Measurements from ENCODE around the gene ARHGAP31.

The ARHGAP31 gene

DNA sequence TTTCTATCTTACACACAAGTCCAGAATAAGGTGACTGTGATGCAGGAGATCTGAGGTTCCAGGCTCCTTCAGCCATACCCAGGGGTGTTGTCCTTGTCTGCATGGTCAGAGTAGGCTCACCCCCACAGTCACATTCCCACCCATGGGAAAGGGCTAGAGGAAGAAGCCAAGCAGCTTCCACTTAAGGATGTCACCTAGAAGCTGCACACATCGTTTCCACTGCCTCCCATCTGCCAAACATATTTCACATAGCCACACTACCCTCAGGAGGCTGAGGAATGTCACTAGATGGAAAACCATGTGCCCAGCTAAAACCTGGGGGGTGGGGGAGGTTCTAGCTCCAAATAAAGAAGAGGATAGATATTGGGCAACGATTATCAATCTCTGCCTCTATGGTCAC lies 111.1 kb downstream of the ARHGAP31 start:
- TF ChIP-seq ESRRG (CRISPR knock-in tag; IDR thresholded peaks at IDR 0.05) (no peak), ZC3H10 (CRISPR knock-in tag; IDR thresholded peaks at IDR 0.05) (no peak), ISL1 (CRISPR knock-in tag; IDR thresholded peaks at IDR 0.05) (no peak), OSR1 (CRISPR knock-in tag; IDR thresholded peaks at IDR 0.05) (no peak), SNAI2 (CRISPR knock-in tag; IDR thresholded peaks at IDR 0.05) (no peak), TCF4 (CRISPR knock-in tag; IDR thresholded peaks at IDR 0.05; ENCODE audit: borderline replicate concordance) (no peak), TOX (CRISPR knock-in tag; IDR thresholded peaks at IDR 0.05; ENCODE audit: borderline replicate concordance) (no peak), ZFP3 (CRISPR knock-in tag; IDR thresholded peaks at IDR 0.05) (no peak), ZNF70 (CRISPR knock-in tag; IDR thresholded peaks at IDR 0.05) (no peak)
- TF ChIP-seq, protein P1, sequence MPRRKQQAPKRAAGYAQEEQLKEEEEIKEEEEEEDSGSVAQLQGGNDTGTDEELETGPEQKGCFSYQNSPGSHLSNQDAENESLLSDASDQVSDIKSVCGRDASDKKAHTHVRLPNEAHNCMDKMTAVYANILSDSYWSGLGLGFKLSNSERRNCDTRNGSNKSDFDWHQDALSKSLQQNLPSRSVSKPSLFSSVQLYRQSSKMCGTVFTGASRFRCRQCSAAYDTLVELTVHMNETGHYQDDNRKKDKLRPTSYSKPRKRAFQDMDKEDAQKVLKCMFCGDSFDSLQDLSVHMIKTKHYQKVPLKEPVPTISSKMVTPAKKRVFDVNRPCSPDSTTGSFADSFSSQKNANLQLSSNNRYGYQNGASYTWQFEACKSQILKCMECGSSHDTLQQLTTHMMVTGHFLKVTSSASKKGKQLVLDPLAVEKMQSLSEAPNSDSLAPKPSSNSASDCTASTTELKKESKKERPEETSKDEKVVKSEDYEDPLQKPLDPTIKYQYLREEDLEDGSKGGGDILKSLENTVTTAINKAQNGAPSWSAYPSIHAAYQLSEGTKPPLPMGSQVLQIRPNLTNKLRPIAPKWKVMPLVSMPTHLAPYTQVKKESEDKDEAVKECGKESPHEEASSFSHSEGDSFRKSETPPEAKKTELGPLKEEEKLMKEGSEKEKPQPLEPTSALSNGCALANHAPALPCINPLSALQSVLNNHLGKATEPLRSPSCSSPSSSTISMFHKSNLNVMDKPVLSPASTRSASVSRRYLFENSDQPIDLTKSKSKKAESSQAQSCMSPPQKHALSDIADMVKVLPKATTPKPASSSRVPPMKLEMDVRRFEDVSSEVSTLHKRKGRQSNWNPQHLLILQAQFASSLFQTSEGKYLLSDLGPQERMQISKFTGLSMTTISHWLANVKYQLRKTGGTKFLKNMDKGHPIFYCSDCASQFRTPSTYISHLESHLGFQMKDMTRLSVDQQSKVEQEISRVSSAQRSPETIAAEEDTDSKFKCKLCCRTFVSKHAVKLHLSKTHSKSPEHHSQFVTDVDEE (CRISPR knock-in tag; IDR thresholded peaks at IDR 0.05), result no peak
- TF ChIP-seq, protein P2, sequence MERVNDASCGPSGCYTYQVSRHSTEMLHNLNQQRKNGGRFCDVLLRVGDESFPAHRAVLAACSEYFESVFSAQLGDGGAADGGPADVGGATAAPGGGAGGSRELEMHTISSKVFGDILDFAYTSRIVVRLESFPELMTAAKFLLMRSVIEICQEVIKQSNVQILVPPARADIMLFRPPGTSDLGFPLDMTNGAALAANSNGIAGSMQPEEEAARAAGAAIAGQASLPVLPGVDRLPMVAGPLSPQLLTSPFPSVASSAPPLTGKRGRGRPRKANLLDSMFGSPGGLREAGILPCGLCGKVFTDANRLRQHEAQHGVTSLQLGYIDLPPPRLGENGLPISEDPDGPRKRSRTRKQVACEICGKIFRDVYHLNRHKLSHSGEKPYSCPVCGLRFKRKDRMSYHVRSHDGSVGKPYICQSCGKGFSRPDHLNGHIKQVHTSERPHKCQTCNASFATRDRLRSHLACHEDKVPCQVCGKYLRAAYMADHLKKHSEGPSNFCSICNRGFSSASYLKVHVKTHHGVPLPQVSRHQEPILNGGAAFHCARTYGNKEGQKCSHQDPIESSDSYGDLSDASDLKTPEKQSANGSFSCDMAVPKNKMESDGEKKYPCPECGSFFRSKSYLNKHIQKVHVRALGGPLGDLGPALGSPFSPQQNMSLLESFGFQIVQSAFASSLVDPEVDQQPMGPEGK (CRISPR knock-in tag; IDR thresholded peaks at IDR 0.05; ENCODE audit: borderline replicate concordance), result no peak
- ATAC-seq, result no peak

DNA sequence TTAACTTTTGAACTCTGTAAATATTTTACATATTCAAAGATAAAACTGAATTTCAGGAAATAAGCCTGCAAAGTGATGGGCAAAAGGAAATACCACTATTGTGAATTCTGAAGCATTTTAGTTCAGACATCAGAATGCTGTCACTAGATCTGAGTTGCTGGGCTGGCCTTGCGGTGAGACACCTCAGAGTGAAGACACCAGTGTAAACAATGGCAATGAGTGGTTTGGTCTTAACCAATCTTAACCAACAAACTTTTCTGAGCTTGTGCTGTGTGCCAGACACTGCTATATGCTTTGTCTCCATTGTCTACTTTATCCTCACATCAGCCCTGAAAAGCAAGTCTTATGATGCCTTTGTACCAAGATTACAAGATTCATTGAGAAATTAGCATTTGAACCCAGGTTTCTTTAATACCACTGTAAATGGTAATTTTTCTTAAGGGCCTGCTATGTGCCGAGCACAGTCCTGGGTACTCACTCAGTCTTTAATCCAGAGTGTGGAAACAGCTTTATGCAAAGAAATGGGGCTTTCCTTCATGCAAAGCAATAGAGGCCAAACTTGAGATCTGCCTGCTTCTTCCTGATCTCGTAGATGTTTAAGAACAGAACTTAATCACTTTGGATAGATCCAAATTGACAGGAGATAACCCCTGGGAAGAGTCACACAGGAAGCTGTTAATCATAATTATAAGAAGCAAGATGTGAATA lies 114.2 kb downstream of the ARHGAP31 start:
- no peak for ATAC-seq
- no peak for TF ChIP-seq OSR1 (CRISPR knock-in tag; IDR thresholded peaks at IDR 0.05)
- no peak for TF ChIP-seq ZNF70 (CRISPR knock-in tag; IDR thresholded peaks at IDR 0.05)
- TF ChIP-seq GLIS3 (CRISPR knock-in tag; IDR thresholded peaks at IDR 0.05), result no peak
- TF ChIP-seq ESRRG (CRISPR knock-in tag; IDR thresholded peaks at IDR 0.05), result no peak
- no peak for TF ChIP-seq ZFP30 (CRISPR knock-in tag; IDR thresholded peaks at IDR 0.05)
- TF ChIP-seq, protein P1 (CRISPR knock-in tag; IDR thresholded peaks at IDR 0.05), result no peak
- no peak for TF ChIP-seq ZFP3 (CRISPR knock-in tag; IDR thresholded peaks at IDR 0.05)
- no peak for TF ChIP-seq TCF4 (CRISPR knock-in tag; IDR thresholded peaks at IDR 0.05; ENCODE audit: borderline replicate concordance)
- TF ChIP-seq ZC3H10 (CRISPR knock-in tag; IDR thresholded peaks at IDR 0.05), result no peak
- TF ChIP-seq ZNF565 (CRISPR knock-in tag; conservative IDR thresholded peaks at IDR 0.05; ENCODE audit: low read depth), result no peak
- no peak for TF ChIP-seq RARB (CRISPR knock-in tag; IDR thresholded peaks at IDR 0.05)
- TF ChIP-seq SNAI2 (CRISPR knock-in tag; IDR thresholded peaks at IDR 0.05), result no peak
- no peak for TF ChIP-seq PPARA (CRISPR knock-in tag; IDR thresholded peaks at IDR 0.05; ENCODE audit: borderline replicate concordance)

DNA sequence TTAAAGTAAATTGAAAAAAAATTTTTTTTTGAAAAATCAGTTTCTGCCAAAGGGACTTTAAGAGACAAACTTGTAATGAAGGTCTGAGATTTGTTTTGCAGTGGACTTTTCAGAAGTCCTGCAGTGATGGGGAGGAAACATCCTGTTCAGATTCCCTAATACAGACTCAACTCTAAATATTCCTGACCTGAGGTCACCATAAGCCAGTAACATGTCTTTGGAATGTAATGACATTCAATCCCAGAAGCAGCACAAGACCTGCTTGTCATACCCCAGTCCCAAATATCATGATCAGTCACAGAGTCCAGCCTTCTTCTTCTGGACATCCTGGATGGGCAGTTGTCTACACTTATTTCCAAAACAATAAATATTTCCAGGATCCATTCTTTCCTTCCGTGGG lies 115.7 kb downstream of the ARHGAP31 start:
- TF ChIP-seq ESRRG (CRISPR knock-in tag; IDR thresholded peaks at IDR 0.05), result no peak
- no peak for ATAC-seq

DNA sequence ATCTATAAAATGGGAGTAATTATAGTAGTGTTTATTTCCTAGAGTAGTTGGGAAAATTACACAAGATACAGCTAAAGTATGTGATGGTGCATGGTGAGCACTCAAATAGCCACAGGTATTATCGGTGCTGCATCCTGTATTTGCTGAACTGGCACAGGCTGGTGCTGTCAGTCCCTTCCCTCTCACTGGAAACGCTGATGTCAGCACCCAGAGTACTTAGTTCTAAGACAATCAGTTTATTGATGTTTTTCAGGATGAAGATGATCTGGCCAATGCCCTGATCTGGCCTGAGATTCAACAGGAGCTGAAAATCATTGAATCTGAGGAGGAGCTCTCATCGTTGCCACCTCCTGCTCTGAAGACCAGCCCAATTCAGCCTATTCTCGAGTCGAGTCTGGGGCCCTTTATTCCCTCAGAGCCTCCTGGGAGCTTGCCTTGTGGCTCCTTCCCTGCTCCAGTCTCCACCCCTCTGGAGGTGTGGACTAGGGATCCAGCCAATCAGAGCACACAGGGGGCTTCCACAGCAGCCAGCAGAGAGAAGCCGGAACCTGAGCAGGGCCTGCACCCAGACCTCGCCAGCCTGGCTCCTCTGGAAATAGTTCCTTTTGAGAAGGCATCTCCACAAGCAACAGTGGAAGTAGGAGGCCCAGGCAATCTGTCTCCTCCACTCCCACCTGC lies 119.6 kb downstream of the ARHGAP31 start:
- no peak for ATAC-seq
- TF ChIP-seq BACH2 (CRISPR knock-in tag; IDR thresholded peaks at IDR 0.05; ENCODE audit: borderline replicate concordance), result no peak

DNA sequence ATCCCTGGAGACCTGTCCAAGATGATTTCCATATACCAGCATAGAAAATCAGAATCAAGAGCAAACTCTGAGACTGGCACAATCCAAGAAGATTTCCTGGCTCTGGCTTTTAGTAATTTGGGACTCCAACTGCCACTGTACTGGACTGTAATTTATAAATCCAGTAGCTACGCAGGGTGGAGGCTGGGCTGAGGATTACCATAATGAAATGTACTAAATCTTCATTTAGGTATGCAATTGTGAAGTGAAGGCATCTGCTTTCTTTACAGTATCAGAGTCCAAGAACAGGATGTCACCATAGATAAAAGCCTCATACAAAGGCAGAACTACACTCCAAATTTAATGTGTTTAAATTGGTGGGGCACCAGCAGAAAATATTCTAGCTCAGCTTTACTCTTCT lies 122.7 kb downstream of the ARHGAP31 start:
- no peak for ATAC-seq
- TF ChIP-seq, protein P2 (CRISPR knock-in tag; IDR thresholded peaks at IDR 0.05; ENCODE audit: borderline replicate concordance), result no peak
- no peak for TF ChIP-seq CSDC2 (CRISPR knock-in tag; IDR thresholded peaks at IDR 0.05)
- no peak for TF ChIP-seq ZNF70 (CRISPR knock-in tag; IDR thresholded peaks at IDR 0.05)
- no peak for TF ChIP-seq GLIS3 (CRISPR knock-in tag; IDR thresholded peaks at IDR 0.05)
- TF ChIP-seq ZC3H10 (CRISPR knock-in tag; IDR thresholded peaks at IDR 0.05), result no peak
- TF ChIP-seq, protein P1 (CRISPR knock-in tag; IDR thresholded peaks at IDR 0.05), result no peak
- no peak for TF ChIP-seq ZFP30 (CRISPR knock-in tag; IDR thresholded peaks at IDR 0.05)

Measured in SK-N-SH treated with all-trans-retinoic acid at 6 μM for 48 hours (cell line).